Measurements from ENCODE around the gene CGRRF1.

Gene CGRRF1

DNA sequence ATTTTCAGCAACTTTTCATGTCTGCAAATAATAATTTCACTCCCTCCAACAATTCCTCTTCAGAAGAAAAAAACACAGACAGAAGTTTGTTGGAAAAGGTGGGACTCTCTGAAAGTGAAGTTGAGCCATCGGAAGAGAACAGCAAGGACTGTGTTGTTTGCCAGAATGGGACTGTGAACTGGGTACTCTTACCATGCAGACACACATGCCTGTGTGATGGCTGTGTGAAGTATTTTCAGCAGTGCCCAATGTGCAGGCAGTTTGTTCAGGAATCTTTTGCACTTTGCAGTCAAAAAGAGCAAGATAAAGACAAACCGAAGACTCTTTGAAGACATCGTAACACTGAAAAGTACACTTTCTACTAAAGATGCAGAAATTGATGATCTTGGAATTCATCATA, 28.3 kb downstream of the CGRRF1 start:
- no peaks in the 10 kb centered on the region for H3K27me3 ChIP-seq (ENCODE audit: low read length)
- no peaks in the 10 kb centered on the region for H3K9me3 ChIP-seq (ENCODE audit: insufficient read depth, low read length)
- no peak overlapping the region for H2AFZ ChIP-seq (ENCODE audit: low read depth, low read length, severe bottlenecking)
- no peak overlapping the region for H3K4me3 ChIP-seq (ENCODE audit: insufficient read depth, low read length, poor library complexity, severe bottlenecking)
- H3K9ac ChIP-seq (ENCODE audit: low read length) = no peak overlapping the region
- no peak overlapping the region for H3K4me2 ChIP-seq (ENCODE audit: low read depth, low read length, poor library complexity, severe bottlenecking)
- no peaks in the 10 kb centered on the region for H3F3A ChIP-seq (ENCODE audit: insufficient read depth)
- H3K27ac ChIP-seq (ENCODE audit: low read depth, low read length) = no peak overlapping the region
- H3K36me3 ChIP-seq (ENCODE audit: low read length) = peaks cover 8% of the 10 kb centered on the region; the same call in 1 of the 2 replicates
- no peaks in the 10 kb centered on the region for H3K79me2 ChIP-seq (ENCODE audit: insufficient read depth, low read length)
- H3K9me2 ChIP-seq (replicated peaks; ENCODE audit: insufficient read depth, low read length) = no peaks in the 10 kb centered on the region
- H4K20me1 ChIP-seq (ENCODE audit: low read depth, low read length) = no peaks in the 10 kb centered on the region
- TF ChIP-seq, protein P1, sequence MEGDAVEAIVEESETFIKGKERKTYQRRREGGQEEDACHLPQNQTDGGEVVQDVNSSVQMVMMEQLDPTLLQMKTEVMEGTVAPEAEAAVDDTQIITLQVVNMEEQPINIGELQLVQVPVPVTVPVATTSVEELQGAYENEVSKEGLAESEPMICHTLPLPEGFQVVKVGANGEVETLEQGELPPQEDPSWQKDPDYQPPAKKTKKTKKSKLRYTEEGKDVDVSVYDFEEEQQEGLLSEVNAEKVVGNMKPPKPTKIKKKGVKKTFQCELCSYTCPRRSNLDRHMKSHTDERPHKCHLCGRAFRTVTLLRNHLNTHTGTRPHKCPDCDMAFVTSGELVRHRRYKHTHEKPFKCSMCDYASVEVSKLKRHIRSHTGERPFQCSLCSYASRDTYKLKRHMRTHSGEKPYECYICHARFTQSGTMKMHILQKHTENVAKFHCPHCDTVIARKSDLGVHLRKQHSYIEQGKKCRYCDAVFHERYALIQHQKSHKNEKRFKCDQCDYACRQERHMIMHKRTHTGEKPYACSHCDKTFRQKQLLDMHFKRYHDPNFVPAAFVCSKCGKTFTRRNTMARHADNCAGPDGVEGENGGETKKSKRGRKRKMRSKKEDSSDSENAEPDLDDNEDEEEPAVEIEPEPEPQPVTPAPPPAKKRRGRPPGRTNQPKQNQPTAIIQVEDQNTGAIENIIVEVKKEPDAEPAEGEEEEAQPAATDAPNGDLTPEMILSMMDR (IDR thresholded peaks at IDR 0.05; ENCODE audit: insufficient read depth, low read length, poor library complexity, severe bottlenecking) = no peak
- TF ChIP-seq EZH2phosphoT487 (conservative IDR thresholded peaks at IDR 0.05; ENCODE audit: low read length) = no peak

- Histone ChIP-seq H3K9me2 (replicated peaks; ENCODE audit: insufficient read depth, low read length) (no peaks in the 10 kb centered on the region), H4K20me1 (ENCODE audit: low read depth, low read length) (no peaks in the 10 kb centered on the region), H3K79me2 (ENCODE audit: insufficient read depth, low read length) (no peaks in the 10 kb centered on the region), H3K9ac (ENCODE audit: low read length) (no peak overlapping the region), H3K4me3 (ENCODE audit: insufficient read depth, low read length, poor library complexity, severe bottlenecking) (no peak overlapping the region), H3K36me3 (ENCODE audit: low read length) (no peaks in the 10 kb centered on the region), H2AFZ (ENCODE audit: low read depth, low read length, severe bottlenecking) (no peak overlapping the region), H3K9me3 (ENCODE audit: insufficient read depth, low read length) (no peaks in the 10 kb centered on the region), H3K27ac (ENCODE audit: low read depth, low read length) (no peak overlapping the region), H3K4me2 (ENCODE audit: low read depth, low read length, poor library complexity, severe bottlenecking) (no peak overlapping the region), H3K27me3 (ENCODE audit: low read length) (no peaks in the 10 kb centered on the region), H3F3A (ENCODE audit: insufficient read depth) (no peaks in the 10 kb centered on the region)
- TF ChIP-seq, protein P1 (IDR thresholded peaks at IDR 0.05; ENCODE audit: insufficient read depth, low read length, poor library complexity, severe bottlenecking) = no peak
- TF ChIP-seq EZH2phosphoT487 (conservative IDR thresholded peaks at IDR 0.05; ENCODE audit: low read length) = no peak
These were observed 37.9 kb downstream of the CGRRF1 start for GRCh38 chr14:54547583-54547982.

DNA sequence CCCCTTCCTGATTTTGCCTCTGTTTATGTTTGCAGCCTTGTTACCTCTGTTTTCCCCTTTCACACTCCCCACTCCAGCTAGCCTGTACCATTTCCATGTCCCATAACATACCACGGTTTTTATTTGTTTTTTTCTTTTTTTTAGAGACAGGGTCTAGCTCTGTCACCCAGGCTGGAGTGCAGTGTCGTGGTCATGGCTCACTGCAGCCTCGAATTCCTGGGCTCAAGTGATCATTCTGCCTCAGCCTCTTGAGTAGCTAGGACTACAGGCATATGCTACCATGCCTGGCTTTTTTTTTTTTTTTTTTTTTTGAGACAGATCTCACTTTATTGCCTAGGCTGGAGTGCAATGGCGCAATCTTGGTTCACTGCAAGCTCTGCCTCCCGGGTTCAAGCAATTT, 38.8 kb downstream of the CGRRF1 start:
- H3K27ac ChIP-seq (ENCODE audit: low read depth, low read length) = no peak overlapping the region
- H2AFZ ChIP-seq (ENCODE audit: low read depth, low read length, severe bottlenecking) = no peak overlapping the region
- H4K20me1 ChIP-seq (ENCODE audit: low read depth, low read length) = no peaks in the 10 kb centered on the region
- TF ChIP-seq EZH2phosphoT487 (conservative IDR thresholded peaks at IDR 0.05; ENCODE audit: low read length) = no peak
- TF ChIP-seq, protein P1 (IDR thresholded peaks at IDR 0.05; ENCODE audit: insufficient read depth, low read length, poor library complexity, severe bottlenecking) = no peak
- no peaks in the 10 kb centered on the region for H3K9me3 ChIP-seq (ENCODE audit: insufficient read depth, low read length)
- H3K9me2 ChIP-seq (replicated peaks; ENCODE audit: insufficient read depth, low read length) = no peaks in the 10 kb centered on the region
- no peak overlapping the region for H3K4me3 ChIP-seq (ENCODE audit: insufficient read depth, low read length, poor library complexity, severe bottlenecking)
- no peak overlapping the region for H3K4me2 ChIP-seq (ENCODE audit: low read depth, low read length, poor library complexity, severe bottlenecking)
- H3F3A ChIP-seq (ENCODE audit: insufficient read depth) = no peaks in the 10 kb centered on the region
- no peak overlapping the region for H3K9ac ChIP-seq (ENCODE audit: low read length)
- no peaks in the 10 kb centered on the region for H3K79me2 ChIP-seq (ENCODE audit: insufficient read depth, low read length)
- H3K36me3 ChIP-seq (ENCODE audit: low read length) = no peaks in the 10 kb centered on the region
- no peaks in the 10 kb centered on the region for H3K27me3 ChIP-seq (ENCODE audit: low read length)
